ENCODE data around the gene TNS1.
"Not testable (repeated sequence)": the region's sequence is repeated elsewhere in the genome, so short reads cannot be mapped to it uniquely, and the experiment has no call there.

The TNS1 gene

GRCh38 chr2:218002845-218003180, at the start of gene TNS1:
TNS1 (minus strand) TSS chr2:218002995; CDS start chr2:218002872, 123 bp downstream.
- no peak for DNase-seq

DNA sequence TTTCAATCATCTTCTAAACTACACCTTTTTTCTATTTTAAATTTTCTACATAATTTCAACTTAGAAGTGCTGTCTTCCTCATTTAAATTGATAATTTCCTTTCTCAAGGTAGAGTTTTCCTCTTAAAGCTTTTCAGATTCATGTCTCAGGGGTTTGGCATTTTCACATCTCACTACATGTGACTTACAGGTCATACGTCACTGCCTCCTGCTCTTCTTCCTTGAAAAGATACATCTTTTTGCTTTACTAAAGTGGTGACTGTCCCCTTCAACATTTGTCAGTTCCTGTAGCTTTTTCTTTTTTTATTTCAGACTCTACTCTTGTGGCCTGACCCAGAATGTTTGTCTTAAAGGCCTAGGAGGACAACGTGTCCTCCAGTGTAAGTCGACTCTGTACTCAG, 49.1 kb upstream of the TNS1 start:
- no peak for DNase-seq

DNA sequence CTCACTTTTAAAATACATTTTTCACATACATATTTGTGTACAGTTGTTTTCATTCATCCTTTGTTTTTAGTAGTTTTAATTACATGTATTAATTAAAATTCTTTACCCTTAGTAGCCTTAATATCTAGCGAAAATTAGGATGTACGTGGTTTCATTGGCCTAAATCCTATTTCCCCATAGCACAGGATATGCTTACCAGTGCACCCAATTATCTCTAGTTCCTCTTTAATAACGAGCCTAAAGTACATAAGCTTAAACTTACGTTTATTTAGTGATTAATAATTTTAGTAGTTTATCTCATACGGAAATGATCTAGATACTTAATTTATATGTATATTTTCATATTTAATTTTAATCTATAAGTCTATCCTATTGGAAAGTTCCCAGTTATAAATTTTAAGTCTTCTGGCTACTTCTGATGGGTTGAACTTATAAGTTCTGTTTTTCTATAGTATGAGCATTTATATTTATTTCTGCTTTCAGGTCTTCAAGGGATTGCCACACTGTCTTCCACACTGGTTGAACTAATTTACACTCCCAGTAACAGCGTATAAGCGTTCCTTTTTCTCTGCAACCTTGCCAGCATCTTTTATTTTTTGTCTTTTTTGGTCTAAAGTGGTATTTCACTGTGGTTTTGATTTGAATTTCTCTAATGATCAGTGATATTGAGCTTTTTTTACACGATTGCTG, 44.9 kb upstream of the TNS1 start:
- DNase-seq: no peak

DNA sequence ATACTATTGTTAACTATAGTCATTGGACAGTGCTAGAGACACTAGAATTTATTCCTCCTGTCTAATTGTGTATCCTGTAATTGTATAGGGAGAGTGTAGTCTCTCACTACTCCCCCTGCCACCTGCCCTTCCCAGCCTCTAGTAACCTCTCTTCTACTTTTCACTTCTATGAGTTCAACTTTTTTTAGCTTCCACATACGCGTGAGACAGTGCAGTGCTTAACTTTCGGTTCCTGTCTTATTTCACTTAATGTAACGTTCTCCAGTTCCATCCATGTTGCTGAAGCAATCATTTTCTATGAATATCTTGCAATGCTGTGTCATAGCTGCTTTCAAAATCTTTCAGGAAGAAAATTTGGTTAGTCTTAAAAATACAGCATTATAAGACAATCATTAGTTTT, 43.4 kb upstream of the TNS1 start:
- DNase-seq: no peak

GRCh38 chr2:218044599-218044998, 41.8 kb upstream of the TNS1 start:
- DNase-seq: not testable (repeated sequence)

DNA sequence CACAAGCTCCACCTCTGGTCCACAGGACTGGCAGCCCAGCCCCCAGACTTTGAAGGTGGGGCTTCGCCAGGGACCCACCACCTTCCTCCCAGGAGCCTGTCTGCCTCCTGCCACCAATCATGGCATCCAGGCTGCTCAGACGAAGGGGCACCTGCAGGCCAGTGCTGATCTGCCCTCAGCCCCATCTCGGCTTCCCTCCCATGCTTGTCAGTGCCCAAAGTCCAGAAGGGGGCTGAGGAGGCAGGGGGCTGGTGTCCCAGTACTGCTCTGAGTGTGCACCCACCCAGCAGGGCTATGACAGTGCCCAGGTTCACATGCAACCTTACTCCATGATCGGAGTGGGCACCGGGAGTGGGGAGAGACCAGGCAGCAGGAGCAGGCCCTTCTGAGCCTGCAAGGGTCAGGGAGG, 40.9 kb upstream of the TNS1 start:
- DNase-seq: no peak

DNA sequence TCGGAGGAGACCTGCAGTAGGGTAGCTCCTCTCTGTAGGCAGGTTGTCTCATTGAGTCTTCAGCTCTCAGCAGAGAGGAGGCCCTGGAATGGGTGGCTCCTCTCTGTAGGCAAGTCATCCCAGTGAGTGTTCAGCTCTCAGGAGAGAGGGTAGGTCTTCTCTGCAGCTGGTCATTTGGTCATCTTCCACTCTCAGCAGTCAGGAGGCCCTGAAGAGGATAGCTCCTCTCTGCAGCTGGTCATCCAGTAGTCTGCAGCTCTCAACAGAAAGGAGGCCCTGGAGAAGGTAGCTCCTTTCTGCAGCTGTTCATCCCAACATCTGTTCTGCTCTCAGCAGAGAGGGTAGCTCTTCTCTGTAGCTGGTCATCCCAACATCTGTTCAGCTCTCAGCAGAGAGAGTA, 40.3 kb upstream of the TNS1 start:
- no peak for DNase-seq

- DNase-seq: no peak
Observed at GRCh38 chr2:218041302-218042168, 38.7 kb upstream of the TNS1 start.

DNA sequence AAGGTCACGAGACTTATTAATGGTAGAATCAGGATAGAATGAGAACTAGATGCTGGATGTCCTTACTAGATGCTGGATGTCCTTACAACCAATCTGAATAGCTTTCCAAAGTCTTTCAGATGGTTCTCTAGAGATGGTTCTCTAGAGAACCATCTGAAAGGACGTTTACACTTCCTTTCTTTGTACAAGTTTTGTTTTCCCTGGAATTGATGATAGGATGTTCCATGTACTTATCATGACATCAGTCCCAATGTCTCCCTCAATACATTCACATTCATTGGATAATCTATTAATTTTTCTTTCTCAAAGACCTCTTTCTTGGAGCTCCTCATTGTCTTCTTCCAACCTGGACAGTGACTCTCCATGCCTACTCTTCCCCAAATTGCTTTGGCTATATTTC, 38.1 kb upstream of the TNS1 start:
- no peak for DNase-seq

DNA sequence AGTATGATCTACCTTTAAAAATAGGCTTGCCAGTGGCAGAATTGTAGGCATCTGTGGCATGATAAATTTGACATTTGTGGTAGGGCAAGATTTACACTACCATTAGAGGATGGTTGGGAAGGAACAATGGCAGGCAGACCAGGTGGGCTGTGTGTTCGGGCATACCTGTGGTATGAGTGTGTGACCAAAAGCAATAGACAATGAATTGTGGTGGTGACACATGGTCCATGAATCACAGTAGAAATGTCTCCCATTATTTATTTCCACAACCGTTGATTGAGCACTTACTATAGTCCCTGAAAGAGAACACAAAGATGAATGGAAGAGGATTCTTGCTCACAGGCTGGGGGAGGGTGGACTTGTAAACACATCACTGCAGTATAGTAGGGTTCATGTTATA, 36.4 kb upstream of the TNS1 start:
- DNase-seq: no peak

GRCh38 chr2:218036371-218036770, 33.6 kb upstream of the TNS1 start:
- no peak for DNase-seq

DNA sequence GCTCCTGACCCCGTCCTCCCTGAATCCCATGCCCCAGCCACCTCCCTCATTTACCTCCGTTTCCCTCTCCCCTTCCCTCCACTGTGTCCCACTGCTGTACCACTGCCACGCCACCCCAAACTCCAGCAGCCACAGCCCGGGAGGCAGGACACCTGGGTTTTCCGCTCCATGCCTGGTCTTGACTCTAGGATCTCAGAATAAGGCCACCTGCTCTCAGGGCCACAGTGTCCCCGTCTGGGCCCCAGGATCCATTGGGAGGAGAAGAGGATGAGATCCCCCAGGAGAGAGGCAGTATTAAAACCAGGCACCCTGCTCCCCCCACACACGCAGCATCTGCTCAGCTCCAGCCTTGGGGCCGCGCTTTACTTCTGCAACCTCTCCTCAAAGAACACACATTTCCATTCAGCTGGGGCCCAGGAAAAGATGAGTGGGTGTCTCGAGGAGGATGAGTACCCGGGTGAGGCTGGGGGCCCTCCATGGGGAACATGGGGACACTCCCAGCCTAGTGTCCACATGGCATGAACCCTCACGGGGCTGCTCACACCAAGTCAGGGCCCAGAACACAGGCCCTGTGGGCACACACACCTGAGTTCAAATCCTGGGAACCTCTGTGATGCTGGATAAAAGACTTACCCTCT, 32.8 kb upstream of the TNS1 start:
- no peak for DNase-seq

GRCh38 chr2:218034497-218035213, 31.9 kb upstream of the TNS1 start:
- DNase-seq: peak; percentile 22 to 85 (median 45)

DNA sequence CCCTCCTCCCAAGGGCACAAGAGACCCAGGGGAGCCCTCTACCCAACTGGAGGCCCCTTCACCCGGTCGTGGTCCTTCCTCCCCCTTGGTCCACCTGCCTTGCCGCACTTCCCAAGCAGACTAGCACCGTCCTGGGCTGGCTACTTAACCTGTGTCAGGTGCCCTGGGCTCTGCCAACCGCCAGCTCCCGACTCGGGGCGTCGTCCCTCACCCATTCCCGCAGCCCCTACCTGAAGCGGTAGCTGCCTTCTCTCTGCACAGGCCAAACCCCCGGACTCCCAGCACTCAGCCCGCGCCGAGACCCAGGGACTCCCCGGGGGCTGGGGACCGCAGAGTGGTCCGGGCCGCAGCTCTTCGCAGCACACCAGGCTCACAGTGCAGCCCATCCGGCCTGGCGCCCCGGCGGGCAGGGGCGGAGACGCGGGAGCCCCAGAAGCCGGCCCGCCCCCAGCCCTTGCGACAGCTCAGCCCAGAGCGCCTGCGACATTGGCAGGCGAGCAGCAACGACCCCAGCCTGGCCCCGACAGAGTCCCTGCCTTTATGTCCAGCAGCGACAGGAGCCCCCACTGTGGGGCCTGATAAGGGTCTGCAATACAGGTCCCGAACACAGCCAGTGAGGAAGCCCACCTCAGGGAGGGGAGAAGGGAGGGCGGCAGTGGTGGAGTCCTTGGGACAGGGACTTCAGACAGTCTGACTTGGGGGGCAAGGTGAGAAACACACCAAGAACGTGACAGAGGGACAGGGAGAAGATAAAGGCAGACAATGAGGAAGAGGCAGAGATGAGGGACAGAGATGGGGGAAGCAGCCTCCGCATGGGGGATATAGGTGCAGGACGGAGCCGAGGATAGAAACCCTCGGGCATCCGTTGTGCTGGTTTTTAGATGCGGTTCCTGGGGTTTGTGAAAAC, 31.0 kb upstream of the TNS1 start:
- DNase-seq: peak in 1 of 6 experiments; percentile 47

- DNase-seq: no peak
Observed at GRCh38 chr2:218033208-218033589, 30.4 kb upstream of the TNS1 start.

DNA sequence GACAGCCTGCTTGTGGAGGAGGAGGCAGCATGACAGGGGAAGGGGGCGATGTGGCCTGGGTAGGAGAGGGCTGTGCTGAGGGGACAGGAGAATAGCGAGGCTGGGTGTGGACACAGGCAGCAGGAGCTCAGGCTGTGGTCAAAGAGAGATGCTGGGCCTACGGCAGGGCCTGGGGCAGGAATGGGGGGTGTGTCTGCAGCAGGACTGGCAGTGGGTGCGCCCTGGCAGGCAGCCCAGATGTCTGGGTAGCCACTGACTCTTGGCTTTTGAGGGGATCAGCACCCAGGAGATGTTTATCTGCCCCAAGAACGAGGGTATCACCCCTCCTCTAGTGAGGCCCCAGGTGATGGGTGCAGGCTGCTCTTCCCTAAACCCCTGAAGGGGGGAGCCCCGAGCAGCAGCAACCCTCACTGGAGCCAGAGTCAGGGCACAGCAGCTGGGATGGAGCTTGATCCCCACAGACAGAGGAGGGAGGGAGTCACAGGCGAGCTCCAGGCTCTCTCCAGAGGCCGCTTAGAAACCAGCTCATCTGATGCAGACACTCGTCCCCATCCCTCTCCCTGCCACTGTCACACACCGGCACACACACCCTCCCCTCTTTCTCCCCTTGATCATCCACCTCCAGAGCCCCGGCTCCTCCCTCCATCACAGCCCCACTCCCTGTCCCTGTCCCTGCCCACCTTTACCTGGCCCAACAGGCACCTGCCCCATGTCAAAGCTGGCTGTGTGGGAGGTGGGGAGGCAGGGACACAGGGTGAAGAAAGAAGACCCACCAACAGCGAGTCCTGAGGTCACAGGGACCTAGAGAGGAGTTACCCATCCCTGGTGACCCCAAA, 29.8 kb upstream of the TNS1 start:
- DNase-seq: no peak

DNA sequence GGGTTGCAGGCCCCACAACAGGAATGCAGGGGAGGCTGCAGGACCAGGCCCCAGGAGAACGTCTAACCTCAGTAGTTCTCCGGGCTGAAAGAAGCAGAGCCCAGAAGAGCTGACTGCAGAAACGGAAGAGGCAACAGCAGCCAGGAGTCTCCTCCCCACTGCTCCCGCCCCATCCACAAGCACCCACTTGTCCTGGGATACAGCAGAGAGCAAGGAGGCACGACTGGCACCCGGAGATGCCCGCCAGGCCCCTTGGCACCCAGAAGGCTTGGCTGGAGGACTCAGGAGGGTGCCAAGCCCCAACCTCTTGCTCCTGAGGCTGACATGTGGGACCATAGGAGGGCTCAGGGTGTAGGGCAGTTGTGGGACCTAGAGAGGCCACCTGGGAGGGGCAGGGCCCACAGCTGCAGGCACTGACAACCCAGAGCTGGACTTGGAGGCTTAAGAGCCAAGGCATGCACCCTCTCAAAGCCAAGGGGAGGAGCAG, 29.0 kb upstream of the TNS1 start:
- DNase-seq: no peak

- DNase-seq: no peak
Observed at GRCh38 chr2:218031261-218031660, 28.5 kb upstream of the TNS1 start.

DNA sequence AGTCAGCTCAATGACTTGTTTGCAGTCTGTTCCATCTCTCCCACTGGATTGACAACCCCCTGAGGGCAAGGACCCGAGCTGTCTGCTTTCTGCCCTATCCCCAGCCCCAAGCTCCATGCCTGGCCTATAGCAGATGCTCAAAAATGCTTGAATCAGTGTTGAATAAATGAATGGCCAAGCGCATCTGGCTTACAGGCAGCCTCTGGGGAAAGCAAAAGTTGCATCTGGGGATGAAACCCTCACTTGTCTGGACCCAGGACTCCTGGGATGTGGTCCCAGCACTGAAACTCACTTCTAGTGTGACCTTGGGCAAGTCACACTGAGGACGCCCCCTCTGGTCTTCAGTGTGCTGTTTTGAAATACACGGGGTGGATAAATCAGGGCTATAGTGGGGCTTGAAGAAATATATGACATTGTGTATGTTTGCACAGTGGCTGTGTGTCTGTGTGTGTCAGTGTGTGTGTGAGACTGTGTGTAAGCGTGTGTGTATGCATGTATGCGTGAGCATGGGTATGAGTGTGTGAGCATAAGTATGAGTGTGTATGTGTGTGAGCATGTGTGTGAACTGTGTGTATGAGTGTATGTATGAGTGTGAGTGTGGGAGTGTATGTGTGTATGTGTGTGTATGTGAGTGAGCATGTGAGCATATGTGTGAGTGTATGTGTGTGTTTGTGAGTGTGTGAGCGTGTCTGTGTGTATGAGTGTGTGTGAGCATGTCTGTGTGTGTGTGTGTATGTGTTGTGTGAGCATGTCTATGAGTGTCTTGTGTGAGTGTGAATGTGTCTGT, 27.8 kb upstream of the TNS1 start:
- no peak for DNase-seq

All from stimulated activated naive CD4-positive, alpha-beta T cell (primary cell).